ENCODE data around the gene BCKDK. TPM values are rescaled to one million over a fixed set of nuclear protein-coding genes. Genes with fewer than 3 reads are reported as not detected.

The BCKDK gene
- total and polyA plus RNA-seq, 2 of the 13 experiments (the other 11 are each of a cell fraction or from before 2014, with no cell fraction given): 24.9 to 42.6 TPM

DNA sequence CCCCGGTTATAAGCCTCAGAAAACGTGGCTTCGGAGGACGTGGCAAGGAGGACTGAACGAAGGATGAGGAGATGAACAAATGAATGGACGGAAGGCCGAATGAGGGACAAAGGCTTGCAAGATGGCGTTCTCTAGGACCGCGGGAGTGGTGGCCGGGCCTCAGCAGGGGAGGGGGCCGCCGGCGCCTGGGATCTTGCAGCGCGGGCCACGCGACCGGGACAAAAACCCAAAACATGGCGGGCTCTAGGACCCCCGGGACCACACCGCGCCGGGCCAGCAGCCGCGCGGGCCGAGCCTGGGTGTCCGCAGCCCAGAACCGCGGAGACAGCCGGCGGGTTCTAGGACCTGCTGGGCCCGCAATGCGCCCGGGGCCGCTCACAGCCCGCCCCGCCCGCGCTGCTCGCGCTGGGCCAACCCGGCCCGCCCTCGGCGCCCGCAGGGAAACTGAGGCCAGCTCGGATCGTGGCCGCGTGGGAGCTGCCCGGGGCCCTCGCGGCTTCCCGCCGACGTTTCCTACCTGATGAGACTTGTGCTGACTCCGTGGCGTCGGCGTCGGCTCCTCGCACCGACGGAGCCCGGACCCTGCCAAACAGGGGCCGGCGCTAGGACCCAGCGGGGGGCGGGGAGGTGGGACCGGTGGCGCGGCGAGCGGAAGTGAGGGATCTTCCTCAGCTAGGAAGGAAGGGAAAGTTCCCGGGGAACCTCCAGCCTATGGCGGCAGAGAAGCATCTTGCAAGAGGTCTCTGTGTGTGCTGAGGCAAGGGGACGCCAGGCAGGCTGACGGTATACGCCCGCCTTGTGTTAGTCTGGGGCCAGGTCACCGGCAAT, 34.8 kb upstream of the BCKDK start (continued):
- TF ChIP-seq, protein P1, sequence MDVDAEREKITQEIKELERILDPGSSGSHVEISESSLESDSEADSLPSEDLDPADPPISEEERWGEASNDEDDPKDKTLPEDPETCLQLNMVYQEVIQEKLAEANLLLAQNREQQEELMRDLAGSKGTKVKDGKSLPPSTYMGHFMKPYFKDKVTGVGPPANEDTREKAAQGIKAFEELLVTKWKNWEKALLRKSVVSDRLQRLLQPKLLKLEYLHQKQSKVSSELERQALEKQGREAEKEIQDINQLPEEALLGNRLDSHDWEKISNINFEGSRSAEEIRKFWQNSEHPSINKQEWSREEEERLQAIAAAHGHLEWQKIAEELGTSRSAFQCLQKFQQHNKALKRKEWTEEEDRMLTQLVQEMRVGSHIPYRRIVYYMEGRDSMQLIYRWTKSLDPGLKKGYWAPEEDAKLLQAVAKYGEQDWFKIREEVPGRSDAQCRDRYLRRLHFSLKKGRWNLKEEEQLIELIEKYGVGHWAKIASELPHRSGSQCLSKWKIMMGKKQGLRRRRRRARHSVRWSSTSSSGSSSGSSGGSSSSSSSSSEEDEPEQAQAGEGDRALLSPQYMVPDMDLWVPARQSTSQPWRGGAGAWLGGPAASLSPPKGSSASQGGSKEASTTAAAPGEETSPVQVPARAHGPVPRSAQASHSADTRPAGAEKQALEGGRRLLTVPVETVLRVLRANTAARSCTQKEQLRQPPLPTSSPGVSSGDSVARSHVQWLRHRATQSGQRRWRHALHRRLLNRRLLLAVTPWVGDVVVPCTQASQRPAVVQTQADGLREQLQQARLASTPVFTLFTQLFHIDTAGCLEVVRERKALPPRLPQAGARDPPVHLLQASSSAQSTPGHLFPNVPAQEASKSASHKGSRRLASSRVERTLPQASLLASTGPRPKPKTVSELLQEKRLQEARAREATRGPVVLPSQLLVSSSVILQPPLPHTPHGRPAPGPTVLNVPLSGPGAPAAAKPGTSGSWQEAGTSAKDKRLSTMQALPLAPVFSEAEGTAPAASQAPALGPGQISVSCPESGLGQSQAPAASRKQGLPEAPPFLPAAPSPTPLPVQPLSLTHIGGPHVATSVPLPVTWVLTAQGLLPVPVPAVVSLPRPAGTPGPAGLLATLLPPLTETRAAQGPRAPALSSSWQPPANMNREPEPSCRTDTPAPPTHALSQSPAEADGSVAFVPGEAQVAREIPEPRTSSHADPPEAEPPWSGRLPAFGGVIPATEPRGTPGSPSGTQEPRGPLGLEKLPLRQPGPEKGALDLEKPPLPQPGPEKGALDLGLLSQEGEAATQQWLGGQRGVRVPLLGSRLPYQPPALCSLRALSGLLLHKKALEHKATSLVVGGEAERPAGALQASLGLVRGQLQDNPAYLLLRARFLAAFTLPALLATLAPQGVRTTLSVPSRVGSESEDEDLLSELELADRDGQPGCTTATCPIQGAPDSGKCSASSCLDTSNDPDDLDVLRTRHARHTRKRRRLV (CRISPR knock-in tag; IDR thresholded peaks at IDR 0.05): 0 out of 2 replicates have a peak, but pooled peaks have one; percentile 11
- TF ChIP-seq HCFC1 (IDR thresholded peaks at IDR 0.05; ENCODE audit: low read depth, low read length) (peak; percentile 39; the same call in 1 of the 2 replicates), ZMYM3 (CRISPR knock-in tag; IDR thresholded peaks at IDR 0.05) (peak; percentile 97), ZNF879 (CRISPR knock-in tag; IDR thresholded peaks at IDR 0.05) (no peak), MEF2D (CRISPR knock-in tag; IDR thresholded peaks at IDR 0.05) (no peak), NFKB2 (CRISPR knock-in tag; IDR thresholded peaks at IDR 0.05; ENCODE audit: borderline replicate concordance) (peak; percentile 69), ZNF567 (CRISPR knock-in tag; IDR thresholded peaks at IDR 0.05; ENCODE audit: borderline replicate concordance) (peak; percentile 92), ZNF296 (CRISPR knock-in tag; conservative IDR thresholded peaks at IDR 0.05) (0 out of 2 replicates have a peak, but pooled peaks have one; percentile 81), KDM5B (CRISPR knock-in tag; IDR thresholded peaks at IDR 0.05; ENCODE audit: borderline replicate concordance) (peak; percentile 4; the same call in 1 of the 2 replicates), THYN1 (CRISPR knock-in tag; IDR thresholded peaks at IDR 0.05; ENCODE audit: borderline replicate concordance, low read depth) (no peak), SKI (IDR thresholded peaks at IDR 0.05; ENCODE audit: partially characterized antibody) (peak; percentile 40), DR1 (CRISPR knock-in tag; IDR thresholded peaks at IDR 0.05) (0 out of 2 replicates have a peak, but pooled peaks have one; percentile 21), SPEN (CRISPR knock-in tag; IDR thresholded peaks at IDR 0.05; ENCODE audit: low read depth) (peak; percentile 79)
- TF ChIP-seq, protein P2, sequence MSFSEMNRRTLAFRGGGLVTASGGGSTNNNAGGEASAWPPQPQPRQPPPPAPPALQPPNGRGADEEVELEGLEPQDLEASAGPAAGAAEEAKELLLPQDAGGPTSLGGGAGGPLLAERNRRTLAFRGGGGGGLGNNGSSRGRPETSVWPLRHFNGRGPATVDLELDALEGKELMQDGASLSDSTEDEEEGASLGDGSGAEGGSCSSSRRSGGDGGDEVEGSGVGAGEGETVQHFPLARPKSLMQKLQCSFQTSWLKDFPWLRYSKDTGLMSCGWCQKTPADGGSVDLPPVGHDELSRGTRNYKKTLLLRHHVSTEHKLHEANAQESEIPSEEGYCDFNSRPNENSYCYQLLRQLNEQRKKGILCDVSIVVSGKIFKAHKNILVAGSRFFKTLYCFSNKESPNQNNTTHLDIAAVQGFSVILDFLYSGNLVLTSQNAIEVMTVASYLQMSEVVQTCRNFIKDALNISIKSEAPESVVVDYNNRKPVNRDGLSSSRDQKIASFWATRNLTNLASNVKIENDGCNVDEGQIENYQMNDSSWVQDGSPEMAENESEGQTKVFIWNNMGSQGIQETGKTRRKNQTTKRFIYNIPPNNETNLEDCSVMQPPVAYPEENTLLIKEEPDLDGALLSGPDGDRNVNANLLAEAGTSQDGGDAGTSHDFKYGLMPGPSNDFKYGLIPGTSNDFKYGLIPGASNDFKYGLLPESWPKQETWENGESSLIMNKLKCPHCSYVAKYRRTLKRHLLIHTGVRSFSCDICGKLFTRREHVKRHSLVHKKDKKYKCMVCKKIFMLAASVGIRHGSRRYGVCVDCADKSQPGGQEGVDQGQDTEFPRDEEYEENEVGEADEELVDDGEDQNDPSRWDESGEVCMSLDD (CRISPR knock-in tag; IDR thresholded peaks at IDR 0.05; ENCODE audit: borderline replicate concordance): peak; percentile 75; the same call in 1 of the 2 replicates
- TF ChIP-seq, protein P3, sequence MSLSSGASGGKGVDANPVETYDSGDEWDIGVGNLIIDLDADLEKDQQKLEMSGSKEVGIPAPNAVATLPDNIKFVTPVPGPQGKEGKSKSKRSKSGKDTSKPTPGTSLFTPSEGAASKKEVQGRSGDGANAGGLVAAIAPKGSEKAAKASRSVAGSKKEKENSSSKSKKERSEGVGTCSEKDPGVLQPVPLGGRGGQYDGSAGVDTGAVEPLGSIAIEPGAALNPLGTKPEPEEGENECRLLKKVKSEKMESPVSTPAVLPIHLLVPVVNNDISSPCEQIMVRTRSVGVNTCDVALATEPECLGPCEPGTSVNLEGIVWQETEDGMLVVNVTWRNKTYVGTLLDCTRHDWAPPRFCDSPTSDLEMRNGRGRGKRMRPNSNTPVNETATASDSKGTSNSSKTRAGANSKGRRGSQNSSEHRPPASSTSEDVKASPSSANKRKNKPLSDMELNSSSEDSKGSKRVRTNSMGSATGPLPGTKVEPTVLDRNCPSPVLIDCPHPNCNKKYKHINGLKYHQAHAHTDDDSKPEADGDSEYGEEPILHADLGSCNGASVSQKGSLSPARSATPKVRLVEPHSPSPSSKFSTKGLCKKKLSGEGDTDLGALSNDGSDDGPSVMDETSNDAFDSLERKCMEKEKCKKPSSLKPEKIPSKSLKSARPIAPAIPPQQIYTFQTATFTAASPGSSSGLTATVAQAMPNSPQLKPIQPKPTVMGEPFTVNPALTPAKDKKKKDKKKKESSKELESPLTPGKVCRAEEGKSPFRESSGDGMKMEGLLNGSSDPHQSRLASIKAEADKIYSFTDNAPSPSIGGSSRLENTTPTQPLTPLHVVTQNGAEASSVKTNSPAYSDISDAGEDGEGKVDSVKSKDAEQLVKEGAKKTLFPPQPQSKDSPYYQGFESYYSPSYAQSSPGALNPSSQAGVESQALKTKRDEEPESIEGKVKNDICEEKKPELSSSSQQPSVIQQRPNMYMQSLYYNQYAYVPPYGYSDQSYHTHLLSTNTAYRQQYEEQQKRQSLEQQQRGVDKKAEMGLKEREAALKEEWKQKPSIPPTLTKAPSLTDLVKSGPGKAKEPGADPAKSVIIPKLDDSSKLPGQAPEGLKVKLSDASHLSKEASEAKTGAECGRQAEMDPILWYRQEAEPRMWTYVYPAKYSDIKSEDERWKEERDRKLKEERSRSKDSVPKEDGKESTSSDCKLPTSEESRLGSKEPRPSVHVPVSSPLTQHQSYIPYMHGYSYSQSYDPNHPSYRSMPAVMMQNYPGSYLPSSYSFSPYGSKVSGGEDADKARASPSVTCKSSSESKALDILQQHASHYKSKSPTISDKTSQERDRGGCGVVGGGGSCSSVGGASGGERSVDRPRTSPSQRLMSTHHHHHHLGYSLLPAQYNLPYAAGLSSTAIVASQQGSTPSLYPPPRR (CRISPR knock-in tag; IDR thresholded peaks at IDR 0.05; ENCODE audit: borderline replicate concordance): no peak
